CD1c-positive myeloid dendritic cell (primary cell): Measurements from ENCODE around the gene ACP2.
"Not testable (repeated sequence)": the region's sequence is repeated elsewhere in the genome, so short reads cannot be mapped to it uniquely, and the experiment has no call there.

Source experiments
- DNase-seq: peaks from one replicate; pipeline ENCODE4 v3.0.0-alpha.2; 2016; ENCODE audit errors: extremely low spot score

Gene ACP2

GRCh38 chr11:47204637-47204989 is 44.0 kb downstream of the ACP2 start:
- DNase-seq: no peak

DNA sequence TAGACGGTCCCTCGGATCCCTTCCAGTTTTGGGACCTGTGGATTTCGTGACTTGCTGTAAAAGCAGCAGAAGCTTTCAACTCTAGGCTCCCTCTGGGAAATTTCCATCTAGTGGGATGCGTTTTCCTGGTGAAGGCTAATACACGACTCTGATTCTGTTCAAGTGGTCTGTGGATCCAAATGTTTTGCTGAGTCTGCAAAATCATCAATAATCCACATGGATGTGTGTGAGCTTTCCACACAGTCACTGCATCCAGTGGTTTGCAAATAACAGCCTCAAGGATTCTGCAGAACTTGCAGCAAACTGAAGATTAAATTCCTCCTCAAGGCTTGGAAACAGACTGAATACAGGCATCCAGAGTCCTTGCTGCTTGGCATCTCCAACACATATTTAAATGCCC is 46.0 kb downstream of the ACP2 start:
- DNase-seq: no peak

- DNase-seq: no peak
Measured at GRCh38 chr11:47201015-47201414, 47.6 kb downstream of the ACP2 start.

- DNase-seq: not testable (repeated sequence)
Measured at GRCh38 chr11:47198161-47198560, 50.5 kb downstream of the ACP2 start.

DNA sequence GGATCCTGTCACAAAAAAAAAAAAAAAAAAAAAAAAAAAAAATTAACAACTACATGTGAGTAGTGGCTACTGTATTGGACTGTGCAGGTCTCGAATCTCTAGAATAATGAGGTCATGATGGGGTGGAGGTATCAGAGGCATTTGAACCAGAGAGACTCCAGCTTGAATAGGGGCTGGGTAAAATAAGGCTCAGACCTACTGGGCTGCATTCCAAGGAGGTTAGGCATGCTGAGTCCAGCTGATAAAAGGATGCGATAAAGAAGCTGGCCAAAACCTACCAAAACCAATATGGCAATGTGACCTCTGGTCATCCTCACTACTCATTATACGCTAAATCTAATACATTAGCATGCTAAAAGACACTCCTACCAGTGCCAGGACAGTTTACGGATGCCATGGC is 56.5 kb downstream of the ACP2 start:
- no peak for DNase-seq

DNA sequence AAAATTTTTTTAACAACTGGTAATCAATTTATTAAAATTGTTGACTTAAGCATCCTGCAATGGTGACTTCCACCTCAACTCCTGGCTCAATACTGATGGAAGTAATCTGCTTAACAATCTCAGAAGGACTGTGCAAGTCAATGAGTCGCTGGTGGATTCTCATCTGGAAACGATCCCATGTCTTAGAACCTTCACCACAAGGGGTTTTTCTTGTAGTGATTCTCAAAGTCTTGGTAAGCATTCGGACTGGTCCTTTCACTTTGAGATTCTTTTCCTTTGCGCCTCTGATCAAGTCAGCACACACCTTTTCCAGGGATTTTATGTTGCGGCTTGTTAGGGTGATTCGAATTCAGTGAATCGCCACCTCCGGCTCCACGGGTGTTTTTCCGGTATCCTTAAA is 57.5 kb downstream of the ACP2 start:
- not testable (repeated sequence) for DNase-seq
